Right ventricle myocardium inferior (tissue), 1 donor: ENCODE results near the gene MLPH. TPM values are rescaled to one million over a fixed set of nuclear protein-coding genes. Genes with fewer than 3 reads are reported as not detected.

Experiments
- ATAC-seq: fragments of 200-7000 bp; cut with Tn5 transposase; one replicate; pipeline ENCODE4 v1.9.1; 2020; ENCODE audit warnings: mild to moderate bottlenecking, moderate library complexity
- DNase-seq: peaks from one replicate; pipeline ENCODE4 v3.0.0; 2021; ENCODE audit errors: missing footprints
- intact Hi-C: fragments of 100-400 bp; cut with DNase I; formaldehyde crosslinking; loops from one replicate; pipeline ENCODE4 v1.11.0; 2022
- total RNA-seq: library from RNA; stranded (reverse); fragmentation: NEBNext Ultra II Directional; extraction: Animal tissue kit (Norgen Biotek cat#: 25700); gene quantifications from one replicate; pipeline ENCODE4 v1.2.1, GENCODE V29; 2021
- donor health status: DM: no; HTN: yes; CAD: no; lungs with severe emphysema.

The MLPH gene
- total RNA-seq, 1 donor from 2014 or later = 79.0 TPM

DNA sequence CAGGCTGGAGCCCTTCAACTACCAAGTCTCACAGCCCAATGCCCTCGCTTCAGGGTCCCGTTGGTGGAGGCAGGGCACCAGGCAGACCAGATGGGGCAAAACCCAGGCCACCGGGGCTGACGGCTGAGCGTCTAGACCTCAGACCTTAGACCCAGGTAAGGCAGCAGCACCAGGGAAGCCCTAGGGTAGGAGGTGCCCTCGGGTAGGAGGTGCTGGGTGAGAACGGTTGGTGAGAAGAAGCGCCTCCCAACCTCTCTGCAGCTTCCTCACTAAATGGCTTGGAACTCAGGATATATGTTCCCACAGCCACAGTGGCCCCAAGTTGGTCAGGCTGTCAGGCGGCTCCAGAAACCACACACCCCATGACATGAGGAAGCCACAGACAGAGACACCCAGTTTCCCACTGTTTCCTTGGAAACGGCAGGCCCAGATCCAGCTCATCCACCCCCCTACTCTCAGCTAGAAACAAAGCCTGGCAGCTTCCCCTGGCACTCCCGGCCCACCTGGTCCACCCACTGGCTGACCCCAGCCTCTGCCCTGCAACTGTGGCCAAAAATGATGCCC, 13.1 kb upstream of the MLPH start:
- no peak for DNase-seq
- intact Hi-C loops = loop anchor here (5.0 to 10.0 kb wide), 2 partner anchors 98 to 319 kb away; no protein-coding TSS in a partner anchor
- no peak for ATAC-seq

DNA sequence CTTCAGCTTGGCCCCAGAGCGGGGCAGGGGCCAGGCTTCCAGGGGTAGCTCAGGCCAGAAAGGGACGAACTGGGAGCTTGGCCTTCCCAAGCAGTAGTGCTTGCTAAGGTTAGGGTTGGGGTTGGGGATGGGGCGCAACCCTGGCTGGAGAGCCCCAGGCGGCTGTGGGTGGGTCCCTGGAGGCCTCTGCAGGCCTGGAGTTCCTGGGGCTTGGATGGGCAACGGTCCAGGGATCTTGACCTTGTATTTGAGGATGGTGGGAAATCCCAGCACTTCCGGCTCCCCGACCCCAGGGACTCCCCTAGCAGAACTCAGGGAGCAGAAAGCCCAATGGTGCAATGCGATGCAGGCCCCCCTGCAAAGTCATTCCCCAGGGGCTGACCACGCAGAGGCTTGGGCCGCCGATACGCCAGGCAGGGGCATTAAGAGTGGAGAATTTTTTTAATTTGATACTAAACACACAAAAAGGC, 12.6 kb upstream of the MLPH start:
- ATAC-seq (peak; percentile 11), DNase-seq (no peak)
- intact Hi-C loops = loop anchor here (5.0 to 10.0 kb wide), 2 partner anchors 98 to 320 kb away; no protein-coding TSS in a partner anchor

- ATAC-seq (peak; percentile 93), DNase-seq (peak; percentile 91)
- intact Hi-C loops = loop anchor here (1.0 to 10.0 kb wide), 4 partner anchors 54 to 383 kb away; no protein-coding TSS in a partner anchor
Observed at GRCh38 chr2:237474931-237475703, 11.9 kb upstream of the MLPH start.

- peak; percentile 11 for ATAC-seq
- intact Hi-C loops = loop anchor here (1.0 to 10.0 kb wide), 3 partner anchors 54 to 383 kb away; no protein-coding TSS in a partner anchor
- no peak for DNase-seq
Observed at GRCh38 chr2:237475704-237476141, 11.3 kb upstream of the MLPH start.

DNA sequence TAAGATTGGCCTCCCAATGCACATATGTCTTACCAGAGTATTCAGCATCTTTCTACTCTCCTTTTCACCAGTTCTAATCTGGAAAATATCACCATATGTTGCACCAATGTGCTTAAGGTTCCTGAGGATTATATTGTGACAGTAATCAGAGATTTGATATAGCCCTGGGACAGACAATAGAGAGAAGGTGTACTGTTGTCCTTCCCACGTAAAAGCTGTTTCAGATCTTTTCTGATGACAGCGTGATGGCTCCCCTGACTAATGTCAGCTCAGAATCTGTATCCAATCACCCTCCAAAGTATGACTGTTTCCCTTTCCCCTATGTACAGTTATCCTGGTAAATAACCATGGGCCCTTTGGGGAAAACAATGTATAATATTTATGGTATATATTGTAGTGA, 9.0 kb upstream of the MLPH start:
- intact Hi-C loops = loop anchor here (5.0 to 10.0 kb wide), 2 partner anchors 323 to 386 kb away; no protein-coding TSS in a partner anchor
- no peak for ATAC-seq
- DNase-seq = no peak

GRCh38 chr2:237478979-237479378, 8.1 kb upstream of the MLPH start:
- DNase-seq = no peak
- intact Hi-C loops = loop anchor here (5.0 to 10.0 kb wide), 2 partner anchors 324 to 387 kb away; no protein-coding TSS in a partner anchor
- ATAC-seq = no peak

GRCh38 chr2:237479747-237480146, 7.3 kb upstream of the MLPH start:
- intact Hi-C loops = loop anchor here (5.0 to 10.0 kb wide), 2 partner anchors 325 to 387 kb away; no protein-coding TSS in a partner anchor
- ATAC-seq (no peak), DNase-seq (no peak)

DNA sequence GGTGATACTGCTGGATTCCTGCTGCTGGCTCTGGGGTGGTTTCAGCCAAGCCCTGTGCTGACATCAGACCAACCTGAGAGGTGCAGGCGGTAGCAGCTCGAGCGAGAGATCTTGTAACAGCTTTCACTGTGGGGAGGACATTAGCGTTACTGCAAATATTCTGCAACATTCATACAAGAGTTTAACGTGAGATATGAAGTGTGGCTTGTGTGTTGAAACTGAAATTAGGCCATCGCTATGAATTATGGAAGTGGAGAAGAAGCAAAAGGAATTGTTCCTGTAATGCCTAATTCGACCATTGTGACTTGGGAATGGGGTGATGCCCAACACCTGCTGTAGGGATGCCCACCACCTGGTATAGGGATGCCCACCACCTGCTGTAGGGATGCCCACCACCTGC, 6.5 kb upstream of the MLPH start:
- DNase-seq (no peak), ATAC-seq (no peak)
- intact Hi-C loops = no loop called here

GRCh38 chr2:237480988-237481525, 6.0 kb upstream of the MLPH start:
- intact Hi-C loops = no loop called here
- no peak for DNase-seq

GRCh38 chr2:237482485-237482884, 4.6 kb upstream of the MLPH start:
- intact Hi-C loops = no loop called here
- ATAC-seq (peak; percentile 92), DNase-seq (peak; percentile 86)

More at GRCh38 chr2:237480988-237481525, 6.0 kb upstream of the MLPH start:
- ATAC-seq = no peak

GRCh38 chr2:237483018-237483731, 3.9 kb upstream of the MLPH start:
- ATAC-seq = no peak
- no peak for DNase-seq
- intact Hi-C loops = no loop called here

- no peak for DNase-seq
- intact Hi-C loops = no loop called here
- ATAC-seq = no peak
Observed at GRCh38 chr2:237485304-237485703, 1.7 kb upstream of the MLPH start.

DNA sequence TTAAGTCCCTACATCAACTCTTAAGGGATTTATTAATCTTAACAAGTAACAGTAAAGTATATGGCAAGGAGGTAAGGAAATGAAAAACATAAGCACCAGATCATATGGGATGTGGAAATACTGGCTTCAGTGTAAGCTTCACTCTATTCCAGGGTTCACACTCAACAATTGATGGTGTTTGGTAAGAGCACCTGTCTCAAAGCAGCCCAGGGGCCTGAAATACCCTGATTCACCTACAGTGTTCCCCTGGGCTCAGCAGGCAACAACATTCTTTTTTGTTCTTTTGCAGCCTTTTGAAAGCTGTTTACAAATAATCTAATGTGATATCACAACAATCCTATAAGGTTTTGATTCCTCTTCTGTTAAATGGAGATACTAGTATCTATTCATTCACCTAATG, 1.2 kb upstream of the MLPH start:
- ATAC-seq (no peak), DNase-seq (no peak)
- intact Hi-C loops = no loop called here

DNA sequence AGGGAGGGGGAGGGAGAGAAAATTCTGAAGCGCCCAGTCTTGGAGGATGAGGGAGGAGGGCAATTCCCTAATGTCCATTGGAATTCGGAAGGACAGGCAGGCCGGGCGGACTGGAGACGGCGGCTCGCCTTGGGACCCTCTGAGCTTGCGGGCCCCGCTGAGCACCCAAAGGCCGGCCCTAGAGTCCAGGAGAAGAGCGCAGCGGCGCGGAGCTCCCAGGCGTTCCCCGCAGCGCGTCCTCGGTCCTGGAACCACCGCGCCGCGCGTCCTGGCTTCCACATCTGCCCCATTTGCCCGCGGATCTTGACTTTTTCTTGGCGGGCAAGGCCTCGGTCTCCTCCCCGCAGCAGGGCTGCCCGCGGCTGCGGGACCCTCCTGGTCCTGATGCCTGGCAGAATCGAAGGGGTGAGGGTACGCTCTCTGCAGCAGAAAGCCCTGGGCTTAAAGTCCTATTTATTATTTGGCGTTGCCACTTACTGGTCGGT, 675 bp upstream of the MLPH start:
- DNase-seq (no peak), ATAC-seq (no peak)
- intact Hi-C loops = no loop called here

GRCh38 chr2:237487496-237487895, 445 bp downstream of the MLPH start:
- ATAC-seq (peak; percentile 33), DNase-seq (no peak)
- intact Hi-C loops = no loop called here

DNA sequence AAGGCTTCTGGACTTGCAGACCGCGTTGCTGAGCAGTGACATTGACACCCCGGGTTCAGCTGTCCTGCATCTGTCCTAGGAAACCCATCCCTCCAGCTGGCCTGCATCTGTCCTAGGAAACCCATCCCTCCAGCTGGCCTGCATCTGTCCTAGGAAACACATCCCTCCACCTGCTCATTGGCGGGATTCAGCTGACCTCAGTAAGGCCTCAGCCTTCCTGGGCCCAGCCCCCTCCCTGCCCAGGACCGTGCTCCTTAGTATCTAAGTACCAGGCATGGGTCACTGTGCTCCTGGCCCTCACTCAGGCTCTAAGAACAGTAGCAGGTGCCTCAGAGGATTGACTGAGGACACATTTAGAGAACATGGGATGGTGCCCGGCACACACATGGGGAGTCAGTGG, 1.2 kb downstream of the MLPH start:
- intact Hi-C loops = no loop called here
- ATAC-seq = peak; percentile 10
- no peak for DNase-seq

DNA sequence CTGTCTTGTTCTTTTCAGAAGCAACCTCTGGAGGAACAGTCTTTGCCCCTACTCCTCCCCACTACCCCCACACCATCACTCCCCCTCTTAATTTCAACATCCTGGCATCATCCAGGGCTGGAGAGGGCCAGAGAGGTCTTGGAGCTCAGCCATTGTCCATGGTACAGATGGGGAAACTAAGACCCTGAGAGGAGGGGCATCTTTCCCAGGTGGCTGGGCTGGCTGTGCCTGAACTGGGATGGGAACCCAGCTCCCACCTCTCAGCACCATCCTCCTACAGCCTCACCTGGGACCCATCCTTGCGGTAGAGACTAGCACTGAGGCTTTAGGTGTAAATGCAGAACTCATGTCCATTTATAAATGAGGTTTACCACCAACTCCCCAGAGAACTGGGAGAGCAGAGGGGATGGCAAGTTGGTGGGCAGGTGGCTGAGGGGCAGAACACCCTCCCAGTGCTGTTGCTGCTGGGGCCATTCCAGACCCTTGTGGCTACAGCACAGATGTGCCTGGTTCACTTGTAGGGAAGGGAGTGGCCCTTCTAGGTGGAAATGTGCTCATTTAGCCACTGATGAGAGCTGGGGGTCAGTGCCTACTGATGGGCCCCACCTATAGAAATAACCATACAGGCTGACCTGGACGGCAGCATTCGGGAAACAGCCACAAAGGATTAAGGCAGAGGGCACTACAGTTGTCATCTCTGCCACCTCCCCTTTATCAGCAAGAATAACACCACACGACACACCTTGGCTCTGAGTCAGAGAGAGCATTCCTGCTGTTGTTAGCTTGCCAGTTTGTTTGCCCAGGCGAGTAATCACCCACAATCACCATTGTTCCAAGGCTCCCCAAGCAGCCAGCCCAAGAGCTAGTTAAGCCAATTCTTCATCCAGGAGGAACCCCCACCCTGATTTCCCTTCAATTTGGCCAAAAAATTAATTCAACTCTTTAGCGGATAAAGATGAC, 2.1 kb downstream of the MLPH start:
- intact Hi-C loops = no loop called here
- DNase-seq (no peak), ATAC-seq (peak; percentile 46)
